HepG2 (cell line): ENCODE measurements around the gene HTRA2. TPM values are rescaled to one million over a fixed set of nuclear protein-coding genes. Genes with fewer than 3 reads are reported as not detected.

ENCODE experiments used
- AFF4 ChIP-seq: sonication (generic); formaldehyde crosslinking; IDR thresholded peaks from 2 replicates; pipeline ENCODE4 v1.4.0; 2020; ENCODE audit warnings: missing genetic modification reagents
- HOXD1 ChIP-seq: sonication (generic); formaldehyde crosslinking; IDR thresholded peaks from 2 replicates; pipeline ENCODE4 v1.5.0; 2020; ENCODE audit warnings: missing genetic modification reagents
- KDM2A ChIP-seq: sonication (generic); formaldehyde crosslinking; IDR thresholded peaks from 2 replicates; pipeline ENCODE4 v1.4.0; 2020; ENCODE audit warnings: low read depth, missing genetic modification reagents, borderline replicate concordance
- POLR2G ChIP-seq: fragments of 200-400 bp; formaldehyde crosslinking; IDR thresholded peaks from 2 replicates; pipeline ENCODE4 v1.6.1; 2018; ENCODE audit warnings: mild to moderate bottlenecking, low read depth, low read length, moderate library complexity
- RBFOX2 ChIP-seq: fragments of 200-400 bp; formaldehyde crosslinking; IDR thresholded peaks from 2 replicates; pipeline ENCODE4 v1.6.1; 2017; ENCODE audit warnings: low read depth, mild to moderate bottlenecking, low read length
- SP1 ChIP-seq, 2 experiments: fragments of 450-650 bp in 1 of 2; sonication (generic) in 1 of 2; formaldehyde crosslinking in 1 of 2; IDR thresholded peaks; 2 replicates each; pipeline versions ENCODE4 v1.4.0 to v1.6.1; 2016 to 2020; ENCODE audit warnings: missing genetic modification reagents in 1 of 2
- SRF ChIP-seq: IDR thresholded peaks from 2 replicates; pipeline ENCODE4 v1.6.1; 2011; ENCODE audit warnings: mild to moderate bottlenecking, low read depth, low read length, moderate library complexity
- SRSF9 ChIP-seq: fragments of 200-400 bp; formaldehyde crosslinking; IDR thresholded peaks from 2 replicates; pipeline ENCODE4 v1.6.1; 2018; ENCODE audit warnings: borderline replicate concordance, mild to moderate bottlenecking, low read depth, low read length; ENCODE audit not compliant: insufficient read depth, poor library complexity, severe bottlenecking
- TAF1 ChIP-seq: sonication (generic); formaldehyde crosslinking; IDR thresholded peaks from 2 replicates; pipeline ENCODE4 v1.4.0; 2020; ENCODE audit warnings: missing genetic modification reagents
- TBL1XR1 ChIP-seq: fragments of 150-350 bp; IDR thresholded peaks from 2 replicates; pipeline ENCODE4 v1.6.1; 2014; ENCODE audit warnings: borderline replicate concordance, low read length; ENCODE audit not compliant: partially characterized antibody
- TP53 ChIP-seq: sonication (generic); formaldehyde crosslinking; conservative IDR thresholded peaks from 2 replicates; pipeline ENCODE4 v1.4.0; 2020; ENCODE audit warnings: missing genetic modification reagents
- ZBTB39 ChIP-seq: sonication (generic); formaldehyde crosslinking; IDR thresholded peaks from 2 replicates; pipeline ENCODE4 v1.5.0; 2020; ENCODE audit warnings: missing genetic modification reagents
- ZHX1 ChIP-seq: sonication (generic); formaldehyde crosslinking; IDR thresholded peaks from 2 replicates; pipeline ENCODE4 v1.8.1; 2022; ENCODE audit warnings: low read depth, mild to moderate bottlenecking, missing genetic modification reagents
- ZNF615 ChIP-seq: sonication (generic); formaldehyde crosslinking; IDR thresholded peaks from 2 replicates; pipeline ENCODE4 v1.5.0; 2020; ENCODE audit warnings: mild to moderate bottlenecking, missing genetic modification reagents, borderline replicate concordance
- polyA plus RNA-seq, 8 experiments: library from polyadenylated mRNA; depleted of rRNA in 3 of 8; stranded (reverse) in 7 of 8; unstranded in 1 of 8; fragments of >200 nt; fragmentation: Illumina TruSeq in 4 of 8; extraction: Trizol in 4 of 8; gene quantifications; 2 replicates each; pipeline versions ENCODE4 v1.2.1 to v1.2.3, GENCODE V29; 2011 to 2016; ENCODE audit warnings: low read depth in 4 of 8, missing spikeins in 1 of 8, mixed read lengths in 1 of 8; ENCODE audit not compliant: insufficient read depth in 1 of 8
- total RNA-seq, 5 experiments: library from RNA; depleted of rRNA; stranded (reverse); fragments of >200 nt; fragmentation: Illumina TruSeq; extraction: Trizol; gene quantifications; 2 replicates each; pipeline ENCODE4 v1.2.3, GENCODE V29; 2016; ENCODE audit warnings: low read depth in 1 of 5
- TF ChIP-seq, protein P1 (sequence below): sonication (generic); formaldehyde crosslinking; IDR thresholded peaks from 2 replicates; pipeline ENCODE4 v1.4.0; 2020; ENCODE audit warnings: mild to moderate bottlenecking, missing genetic modification reagents, borderline replicate concordance
- TF ChIP-seq, protein P2 (sequence below): sonication (generic); formaldehyde crosslinking; IDR thresholded peaks from 2 replicates; pipeline ENCODE4 v1.4.0; 2020; ENCODE audit warnings: mild to moderate bottlenecking, low read depth, missing genetic modification reagents

HTRA2 gene
- total and polyA plus RNA-seq, 2 of the 13 experiments (the other 11 are each of a cell fraction or from before 2014, with no cell fraction given): 47.7 to 50.3 TPM

- TF ChIP-seq ZHX1 (0 out of 2 replicates have a peak, but pooled peaks have one; percentile 12), SRSF9 (no peak), POLR2G (peak; percentile 16; the same call in 1 of the 2 replicates), TBL1XR1 (no peak), ZNF615 (CRISPR knock-in tag) (no peak), ZBTB39 (CRISPR knock-in tag) (no peak), AFF4 (no peak), TP53 (CRISPR knock-in tag) (no peak), SP1 (IDR thresholded peaks at IDR 0.05) (no peak), SP1 (CRISPR knock-in tag; IDR thresholded peaks at IDR 0.05) (no peak), HOXD1 (CRISPR knock-in tag) (no peak), RBFOX2 (peak; percentile 19), TAF1 (CRISPR knock-in tag) (peak; percentile 21; the same call in 1 of the 2 replicates), KDM2A (CRISPR knock-in tag) (no peak), SRF (no peak)
- TF ChIP-seq, protein P1, sequence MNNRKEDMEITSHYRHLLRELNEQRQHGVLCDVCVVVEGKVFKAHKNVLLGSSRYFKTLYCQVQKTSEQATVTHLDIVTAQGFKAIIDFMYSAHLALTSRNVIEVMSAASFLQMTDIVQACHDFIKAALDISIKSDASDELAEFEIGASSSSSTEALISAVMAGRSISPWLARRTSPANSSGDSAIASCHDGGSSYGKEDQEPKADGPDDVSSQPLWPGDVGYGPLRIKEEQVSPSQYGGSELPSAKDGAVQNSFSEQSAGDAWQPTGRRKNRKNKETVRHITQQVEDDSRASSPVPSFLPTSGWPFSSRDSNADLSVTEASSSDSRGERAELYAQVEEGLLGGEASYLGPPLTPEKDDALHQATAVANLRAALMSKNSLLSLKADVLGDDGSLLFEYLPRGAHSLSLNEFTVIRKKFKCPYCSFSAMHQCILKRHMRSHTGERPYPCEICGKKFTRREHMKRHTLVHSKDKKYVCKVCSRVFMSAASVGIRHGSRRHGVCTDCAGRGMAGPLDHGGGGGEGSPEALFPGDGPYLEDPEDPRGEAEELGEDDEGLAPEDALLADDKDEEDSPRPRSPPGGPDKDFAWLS (CRISPR knock-in tag): no peak
- TF ChIP-seq, protein P2, sequence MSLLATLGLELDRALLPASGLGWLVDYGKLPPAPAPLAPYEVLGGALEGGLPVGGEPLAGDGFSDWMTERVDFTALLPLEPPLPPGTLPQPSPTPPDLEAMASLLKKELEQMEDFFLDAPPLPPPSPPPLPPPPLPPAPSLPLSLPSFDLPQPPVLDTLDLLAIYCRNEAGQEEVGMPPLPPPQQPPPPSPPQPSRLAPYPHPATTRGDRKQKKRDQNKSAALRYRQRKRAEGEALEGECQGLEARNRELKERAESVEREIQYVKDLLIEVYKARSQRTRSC: no peak
Measured at GRCh38 chr2:74515271-74515980, 14.3 kb upstream of the HTRA2 start (continued).
